ENCODE measurements around the gene MORC2.
A peak's percentile ranks its signal among the peaks of the same experiment; 100 is the strongest.

MORC2 gene

GRCh38 chr22:30968015-30968923 is at the start of gene MORC2:
MORC2 (minus strand) TSS chr22:30968774; CDS start chr22:30967889, 885 bp downstream.
- no peak for DNase-seq (ENCODE audit: low read depth)

GRCh38 chr22:31005535-31005934 is 37.0 kb upstream of the MORC2 start:
- no peak for DNase-seq (ENCODE audit: low read depth)

GRCh38 chr22:31001124-31001770 is 32.7 kb upstream of the MORC2 start:
- no peak for DNase-seq (ENCODE audit: low read depth)

- DNase-seq (ENCODE audit: low read depth), result no peak
Observed at GRCh38 chr22:30998329-30998728, 29.8 kb upstream of the MORC2 start.

GRCh38 chr22:30996462-30996861 is 27.9 kb upstream of the MORC2 start:
- DNase-seq (ENCODE audit: low read depth), result no peak

GRCh38 chr22:30994960-30995359 is 26.4 kb upstream of the MORC2 start:
- no peak for DNase-seq (ENCODE audit: low read depth)

GRCh38 chr22:30992565-30992964 is 24.0 kb upstream of the MORC2 start:
- no peak for DNase-seq (ENCODE audit: low read depth)

GRCh38 chr22:30990690-30991089 is 22.1 kb upstream of the MORC2 start:
- DNase-seq (ENCODE audit: low read depth), result no peak

- no peak for DNase-seq (ENCODE audit: low read depth)
Observed at GRCh38 chr22:30989474-30989873, 20.9 kb upstream of the MORC2 start.

- DNase-seq (ENCODE audit: low read depth), result no peak
Observed at GRCh38 chr22:30985561-30986208, 17.1 kb upstream of the MORC2 start.

- no peak for DNase-seq (ENCODE audit: low read depth)
Observed at GRCh38 chr22:30984317-30984716, 15.7 kb upstream of the MORC2 start.

- no peak for DNase-seq (ENCODE audit: low read depth)
Observed at GRCh38 chr22:30982512-30982911, 13.9 kb upstream of the MORC2 start.

- DNase-seq (ENCODE audit: low read depth), result no peak
Observed at GRCh38 chr22:30979932-30980331, 11.4 kb upstream of the MORC2 start.

- DNase-seq (ENCODE audit: low read depth), result no peak
Observed at GRCh38 chr22:30978304-30978962, 9.9 kb upstream of the MORC2 start.

- no peak for DNase-seq (ENCODE audit: low read depth)
Observed at GRCh38 chr22:30970356-30970746, 1.8 kb upstream of the MORC2 start.

- peak; percentile 27 for DNase-seq (ENCODE audit: low read depth)
Observed at GRCh38 chr22:30969532-30970355, 1.2 kb upstream of the MORC2 start.

- peak; percentile 95 for DNase-seq (ENCODE audit: low read depth)
Observed at GRCh38 chr22:30968924-30969531, 454 bp upstream of the MORC2 start, which contains the start of gene TUG1. TUG1 (plus strand) TSS chr22:30969265.

- no peak for DNase-seq (ENCODE audit: low read depth)
Observed at GRCh38 chr22:30964858-30965257, 3.7 kb downstream of the MORC2 start.

GRCh38 chr22:30955153-30955552 is 13.4 kb downstream of the MORC2 start:
- DNase-seq (ENCODE audit: low read depth), result no peak

- no peak for DNase-seq (ENCODE audit: low read depth)
Observed at GRCh38 chr22:30953206-30953605, 15.4 kb downstream of the MORC2 start.

Data from activated gamma-delta T cell treated with anti-CD3 and anti-CD28 coated beads, Interleukin-2, amount 50 U/mL, for 16 hours (primary cell).